Lower leg skin (tissue), 3 donors: ENCODE measurements around the gene FARS2.

Source experiments
- POLR2A ChIP-seq, 2 donors: fragments of 450-650 bp; IDR thresholded peaks; one replicate each; pipeline ENCODE4 v1.6.1; 2016 to 2017; ENCODE audit warnings: antibody characterized with exemption in 2 of 2, mild to moderate bottlenecking in 1 of 2, moderate library complexity in 1 of 2
- TF ChIP-seq, protein P1 (sequence below), 3 donors: fragments of 450-650 bp; IDR thresholded peaks; one replicate each; pipeline ENCODE4 v1.5.1; 2016; ENCODE audit warnings: antibody characterized with exemption in 3 of 3, mild to moderate bottlenecking in 3 of 3, moderate library complexity in 2 of 3

DNA sequence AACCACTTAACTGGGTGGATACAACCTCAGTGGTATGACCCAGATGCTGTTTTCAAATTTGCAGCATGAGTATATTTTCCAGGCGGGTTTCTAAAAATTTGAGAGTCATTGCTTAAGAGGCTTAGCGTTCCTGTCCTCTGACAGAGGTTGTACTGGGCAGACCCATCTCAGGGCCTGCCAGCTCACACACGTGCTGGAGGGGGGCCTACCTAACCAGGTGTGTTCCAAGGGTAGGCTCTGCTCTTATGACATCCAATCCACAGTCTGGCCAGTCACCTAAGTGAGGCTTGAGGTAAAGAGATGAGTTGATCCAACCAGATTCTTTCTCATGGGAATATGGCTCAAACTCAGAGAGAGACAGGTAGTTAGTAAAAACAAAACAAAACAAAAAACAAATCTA, 1.9 kb upstream of the FARS2 start:
- TF ChIP-seq, protein P1, sequence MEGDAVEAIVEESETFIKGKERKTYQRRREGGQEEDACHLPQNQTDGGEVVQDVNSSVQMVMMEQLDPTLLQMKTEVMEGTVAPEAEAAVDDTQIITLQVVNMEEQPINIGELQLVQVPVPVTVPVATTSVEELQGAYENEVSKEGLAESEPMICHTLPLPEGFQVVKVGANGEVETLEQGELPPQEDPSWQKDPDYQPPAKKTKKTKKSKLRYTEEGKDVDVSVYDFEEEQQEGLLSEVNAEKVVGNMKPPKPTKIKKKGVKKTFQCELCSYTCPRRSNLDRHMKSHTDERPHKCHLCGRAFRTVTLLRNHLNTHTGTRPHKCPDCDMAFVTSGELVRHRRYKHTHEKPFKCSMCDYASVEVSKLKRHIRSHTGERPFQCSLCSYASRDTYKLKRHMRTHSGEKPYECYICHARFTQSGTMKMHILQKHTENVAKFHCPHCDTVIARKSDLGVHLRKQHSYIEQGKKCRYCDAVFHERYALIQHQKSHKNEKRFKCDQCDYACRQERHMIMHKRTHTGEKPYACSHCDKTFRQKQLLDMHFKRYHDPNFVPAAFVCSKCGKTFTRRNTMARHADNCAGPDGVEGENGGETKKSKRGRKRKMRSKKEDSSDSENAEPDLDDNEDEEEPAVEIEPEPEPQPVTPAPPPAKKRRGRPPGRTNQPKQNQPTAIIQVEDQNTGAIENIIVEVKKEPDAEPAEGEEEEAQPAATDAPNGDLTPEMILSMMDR (IDR thresholded peaks at IDR 0.05) = no peak
- no peak for TF ChIP-seq POLR2A (IDR thresholded peaks at IDR 0.05)
